Smooth muscle cell (in vitro differentiated cells): ENCODE results near the gene IMPDH1. TPM values are rescaled to one million over a fixed set of nuclear protein-coding genes. Genes with fewer than 3 reads are reported as not detected.

Experiments used
- DNase-seq: peaks from one replicate; lab custom pipeline; 2025; ENCODE audit not compliant: unreplicated experiment; lab: John Stamatoyannopoulos, UW
- H2AFZ ChIP-seq: fragments of 200-600 bp; sonication (generic); 2 replicates; pipeline ENCODE4 v1.6.0; 2016; ENCODE audit warnings: antibody characterized with exemption, low read depth, mild to moderate bottlenecking
- H3F3A ChIP-seq: fragments of 200-600 bp; sonication (generic); 2 replicates; pipeline ENCODE4 v1.6.0; 2017; ENCODE audit warnings: antibody characterized with exemption, low read depth
- H3K27ac ChIP-seq: fragments of 200-600 bp; sonication (generic); 2 replicates; pipeline ENCODE4 v1.5.1; 2016; ENCODE audit warnings: low read depth, mild to moderate bottlenecking
- H3K27me3 ChIP-seq: fragments of 200-600 bp; sonication (generic); 2 replicates; pipeline ENCODE4 v1.6.1; 2016; ENCODE audit warnings: low read depth, mild to moderate bottlenecking
- H3K36me3 ChIP-seq: fragments of 200-600 bp; sonication (generic); 2 replicates; pipeline ENCODE4 v1.5.1; 2016; ENCODE audit warnings: low read depth
- H3K4me1 ChIP-seq: fragments of 200-600 bp; sonication (generic); 2 replicates; pipeline ENCODE4 v1.5.1; 2016; ENCODE audit warnings: low read depth
- H3K4me2 ChIP-seq: fragments of 200-600 bp; sonication (generic); 2 replicates; pipeline ENCODE4 v1.6.0; 2016; ENCODE audit warnings: mild to moderate bottlenecking
- H3K4me3 ChIP-seq: fragments of 200-600 bp; sonication (generic); 2 replicates; pipeline ENCODE4 v1.5.1; 2016; ENCODE audit warnings: mild to moderate bottlenecking
- H3K79me2 ChIP-seq: fragments of 200-600 bp; sonication (generic); 2 replicates; pipeline ENCODE4 v1.6.0; 2016; ENCODE audit warnings: low read depth, mild to moderate bottlenecking
- H3K9ac ChIP-seq: fragments of 200-600 bp; sonication (generic); 2 replicates; pipeline ENCODE4 v1.6.0; 2016; ENCODE audit warnings: low read depth
- H3K9me3 ChIP-seq: fragments of 200-600 bp; sonication (generic); replicated peaks from 2 replicates; pipeline ENCODE4 v1.5.1; 2016; ENCODE audit warnings: low read depth
- H4K20me1 ChIP-seq: fragments of 200-600 bp; sonication (generic); 2 replicates; pipeline ENCODE4 v1.6.0; 2016; ENCODE audit warnings: low read depth
- WGBS: methylation state at CpG from one replicate; pipeline ENCODE4 v1.1.7; 2016; ENCODE audit warnings: low lambda C conversion rate; 5-methylcytosine and 5-hydroxymethylcytosine counted together
- polyA plus RNA-seq: library from polyadenylated mRNA; unstranded; fragments of >200 nt; fragmentation: Nextera tagmentation; extraction: Ambion mirVana; gene quantifications from 2 replicates; pipeline ENCODE4 v1.2.1, GENCODE V29; 2016
- total RNA-seq: library from RNA; depleted of rRNA; stranded (reverse); fragments of >200 nt; gene quantifications from 2 replicates; pipeline ENCODE4 v1.2.3, GENCODE V29; 2014
- TF ChIP-seq, protein P1 (sequence below): fragments of 200-600 bp; sonication (generic); IDR thresholded peaks from 2 replicates; pipeline ENCODE4 v1.5.1; 2017; ENCODE audit warnings: borderline replicate concordance, mild to moderate bottlenecking, antibody characterized with exemption; ENCODE audit not compliant: insufficient read depth, poor library complexity, severe bottlenecking

Gene IMPDH1
- total and polyA plus RNA-seq, 2 experiments from 2014 or later = 48.4 to 129 TPM

DNA sequence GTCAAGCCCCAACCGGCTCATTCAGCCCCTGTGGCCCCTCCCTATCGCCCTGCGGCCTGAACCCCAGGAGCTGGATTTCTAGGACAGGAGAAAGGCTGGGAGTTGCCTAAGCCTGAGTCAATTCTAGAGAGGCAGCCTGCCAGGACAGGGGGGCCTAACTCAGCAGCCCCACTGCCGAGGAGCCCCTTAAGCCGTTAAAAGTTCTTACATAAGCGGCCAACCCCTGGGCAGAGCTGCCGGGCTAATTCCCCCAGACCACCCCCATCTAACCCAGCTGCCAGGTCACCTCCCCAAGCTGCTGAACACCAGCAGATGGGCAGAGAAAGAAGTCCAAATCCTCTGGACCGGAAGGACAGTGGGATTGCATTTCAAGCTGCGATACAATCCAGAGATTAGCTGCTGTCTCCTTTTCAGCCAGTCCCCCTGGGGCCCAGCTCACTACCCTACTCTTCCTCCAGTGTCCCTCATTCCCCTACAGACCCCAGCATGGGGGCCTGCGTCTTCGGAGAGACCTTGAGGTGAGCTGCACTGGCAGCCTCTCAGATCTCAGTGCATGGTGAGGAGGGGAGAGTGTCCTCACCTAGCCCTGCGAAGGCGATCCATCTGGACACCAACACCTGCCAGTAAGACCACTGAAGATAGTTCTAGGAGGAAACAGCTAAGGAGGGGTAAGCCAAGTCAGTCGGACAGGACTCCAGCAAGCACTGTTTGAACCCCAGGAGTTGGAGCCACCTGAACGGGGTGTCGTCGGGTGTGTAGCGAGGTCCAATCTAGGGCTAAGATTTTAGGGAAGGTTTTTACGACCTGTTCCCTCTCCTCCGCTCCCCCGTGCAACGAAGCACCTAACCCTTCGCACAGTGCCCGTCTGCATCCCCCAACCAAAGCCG, 830 bp downstream of the IMPDH1 start:
- Histone ChIP-seq H3K36me3 (no peaks in the 10 kb centered on the region), H3K4me2 (peak overlapping the region; percentile 84), H4K20me1 (peaks cover 11% of the 10 kb centered on the region), H2AFZ (peak overlapping the region; percentile 79), H3F3A (peaks cover 20% of the 10 kb centered on the region), H3K9me3 (no peaks in the 10 kb centered on the region), H3K4me3 (peak overlapping the region; percentile 69), H3K9ac (peak overlapping the region; percentile 52), H3K27me3 (no peaks in the 10 kb centered on the region), H3K79me2 (peaks cover 3% of the 10 kb centered on the region), H3K4me1 (peaks cover 35% of the 10 kb centered on the region), H3K27ac (no peak overlapping the region)
- TF ChIP-seq, protein P1, sequence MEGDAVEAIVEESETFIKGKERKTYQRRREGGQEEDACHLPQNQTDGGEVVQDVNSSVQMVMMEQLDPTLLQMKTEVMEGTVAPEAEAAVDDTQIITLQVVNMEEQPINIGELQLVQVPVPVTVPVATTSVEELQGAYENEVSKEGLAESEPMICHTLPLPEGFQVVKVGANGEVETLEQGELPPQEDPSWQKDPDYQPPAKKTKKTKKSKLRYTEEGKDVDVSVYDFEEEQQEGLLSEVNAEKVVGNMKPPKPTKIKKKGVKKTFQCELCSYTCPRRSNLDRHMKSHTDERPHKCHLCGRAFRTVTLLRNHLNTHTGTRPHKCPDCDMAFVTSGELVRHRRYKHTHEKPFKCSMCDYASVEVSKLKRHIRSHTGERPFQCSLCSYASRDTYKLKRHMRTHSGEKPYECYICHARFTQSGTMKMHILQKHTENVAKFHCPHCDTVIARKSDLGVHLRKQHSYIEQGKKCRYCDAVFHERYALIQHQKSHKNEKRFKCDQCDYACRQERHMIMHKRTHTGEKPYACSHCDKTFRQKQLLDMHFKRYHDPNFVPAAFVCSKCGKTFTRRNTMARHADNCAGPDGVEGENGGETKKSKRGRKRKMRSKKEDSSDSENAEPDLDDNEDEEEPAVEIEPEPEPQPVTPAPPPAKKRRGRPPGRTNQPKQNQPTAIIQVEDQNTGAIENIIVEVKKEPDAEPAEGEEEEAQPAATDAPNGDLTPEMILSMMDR = no peak
- 19% methylated on average over 25 of the region's 25 CpGs for WGBS
- DNase-seq = no peak

GRCh38 chr7:128407751-128408708, 1.8 kb downstream of the IMPDH1 start:
- TF ChIP-seq, protein P1 = no peak
- no peaks in the 10 kb centered on the region for H3K9me3 ChIP-seq
- H4K20me1 ChIP-seq = peaks cover 16% of the 10 kb centered on the region
- WGBS = 64% methylated on average over 11 of the region's 11 CpGs
- peaks cover 8% of the 10 kb centered on the region for H3K79me2 ChIP-seq
- no peaks in the 10 kb centered on the region for H3K36me3 ChIP-seq
- H3K4me3 ChIP-seq = peak overlapping the region; percentile 69
- H3K4me1 ChIP-seq = peaks cover 35% of the 10 kb centered on the region
- no peak overlapping the region for H3K9ac ChIP-seq
- no peak overlapping the region for H2AFZ ChIP-seq
- peak overlapping the region; percentile 84 for H3K4me2 ChIP-seq
- H3K27ac ChIP-seq = no peak overlapping the region
- DNase-seq = no peak
- H3K27me3 ChIP-seq = no peaks in the 10 kb centered on the region
- peaks cover 20% of the 10 kb centered on the region for H3F3A ChIP-seq

DNA sequence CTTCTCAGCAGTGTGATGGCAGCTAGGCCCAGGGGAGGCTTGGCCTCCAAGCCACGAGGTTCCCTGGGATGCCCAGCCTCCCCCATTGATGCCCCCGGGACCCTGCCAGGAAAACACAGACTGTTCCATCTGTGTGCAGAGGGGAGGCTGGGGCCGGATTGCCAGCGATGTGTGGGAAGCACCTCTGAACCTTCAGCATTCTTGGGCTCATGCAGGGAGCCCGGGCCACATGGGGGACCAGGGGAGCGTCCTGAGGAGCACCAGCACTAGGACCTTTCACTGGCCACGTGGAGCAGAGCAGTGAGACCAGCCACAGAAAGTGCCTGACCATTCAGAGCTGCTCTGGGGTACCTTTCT, 2.6 kb downstream of the IMPDH1 start:
- Histone ChIP-seq H3K27me3 (no peaks in the 10 kb centered on the region), H3K27ac (no peak overlapping the region)

More for the DNA sequence above, 2.6 kb downstream of the IMPDH1 start:
- WGBS = 77% methylated on average over 5 of the region's 7 CpGs
- Histone ChIP-seq H3F3A (peaks cover 20% of the 10 kb centered on the region), H2AFZ (no peak overlapping the region), H4K20me1 (peaks cover 16% of the 10 kb centered on the region), H3K4me3 (no peak overlapping the region), H3K4me2 (no peak overlapping the region), H3K9ac (no peak overlapping the region), H3K79me2 (peaks cover 8% of the 10 kb centered on the region), H3K36me3 (no peaks in the 10 kb centered on the region), H3K9me3 (no peaks in the 10 kb centered on the region), H3K4me1 (peaks cover 35% of the 10 kb centered on the region)
- DNase-seq = no peak
- TF ChIP-seq, protein P1 = no peak
